HG02938 (cell line): ENCODE measurements around the gene SNX4.
"Not testable (repeated sequence)": the region's sequence is repeated elsewhere in the genome, so short reads cannot be mapped to it uniquely, and the experiment has no call there.

Experiments used
- ATAC-seq: cut with Tn5 transposase; IDR thresholded peaks from one replicate; pipeline ENCODE4 v1.9.1; 2021; ENCODE audit warnings: mild to moderate bottlenecking, moderate library complexity; ENCODE audit not compliant: unreplicated experiment

The SNX4 gene

GRCh38 chr3:125406070-125406469 is 113.9 kb downstream of the SNX4 start:
- no peak for ATAC-seq

DNA sequence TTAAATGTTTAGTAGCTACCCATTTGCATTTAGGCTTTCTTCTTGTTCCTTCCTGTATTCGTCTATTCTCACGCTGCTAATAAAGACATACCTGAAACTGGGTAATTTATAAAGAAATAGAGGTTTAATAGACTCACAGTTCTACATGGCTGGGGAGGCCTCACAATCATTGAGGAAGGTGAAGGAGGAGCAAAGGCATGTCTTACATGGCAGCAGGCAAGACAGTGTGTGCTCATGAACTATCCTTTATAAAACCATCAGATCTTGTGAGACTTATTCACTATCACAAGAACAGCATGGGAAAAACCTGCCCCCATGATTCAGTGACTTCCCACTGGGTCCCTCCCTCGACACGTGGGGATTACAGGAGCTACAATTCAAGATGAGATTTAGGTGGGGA is 114.5 kb downstream of the SNX4 start:
- not testable (repeated sequence) for ATAC-seq

GRCh38 chr3:125403789-125404188 is 116.2 kb downstream of the SNX4 start:
- no peak for ATAC-seq

DNA sequence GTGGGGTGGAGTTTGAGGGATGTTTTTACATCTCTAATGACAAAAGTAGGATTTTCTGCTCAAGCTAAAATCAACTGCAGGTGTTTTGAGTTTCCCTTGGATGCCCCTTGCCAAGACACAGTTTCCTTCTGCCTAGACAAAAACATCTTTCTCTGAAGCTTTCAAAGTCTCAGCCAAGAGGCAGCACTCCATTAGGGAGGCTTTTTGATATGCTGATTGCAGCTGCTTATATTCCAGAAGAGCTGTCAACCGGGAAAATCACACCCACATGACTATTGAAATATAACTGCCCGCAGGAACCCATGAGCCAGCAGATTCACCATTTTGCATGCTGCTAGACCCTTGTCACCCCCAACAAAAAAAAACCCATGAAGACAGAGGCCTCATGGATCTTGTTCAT is 117.4 kb downstream of the SNX4 start:
- ATAC-seq, result no peak

- no peak for ATAC-seq
These were observed 118.6 kb downstream of the SNX4 start for GRCh38 chr3:125401402-125401801.

GRCh38 chr3:125398952-125399351 is 121.0 kb downstream of the SNX4 start:
- no peak for ATAC-seq
